H1 (cell line): ENCODE data around the gene SOSTDC1. TPM values are rescaled to one million over a fixed set of nuclear protein-coding genes. Genes with fewer than 3 reads are reported as not detected.

Source experiments
- CTCF ChIA-PET: fragments of 300-600 bp; sonication (Branson Sonifier 250); formaldehyde crosslinking; loops from one replicate; lab custom pipeline; 2021; ENCODE audit not compliant: partially characterized antibody; lab: Charles Lee
- POLR2A ChIA-PET: fragments of 300-600 bp; sonication (Branson Sonifier 250); formaldehyde crosslinking; loops from one replicate; lab custom pipeline; 2021; ENCODE audit warnings: inconsistent platforms; ENCODE audit not compliant: partially characterized antibody; lab: Charles Lee
- DNase-seq, 2 experiments: peaks; one replicate each; pipeline versions ENCODE4 v3.0.0 to v3.0.0-alpha.2; 2010 to 2022; ENCODE audit warnings: low spot score in 2 of 2, low read depth in 1 of 2, mixed read lengths in 1 of 2
- FAIRE-seq: peaks from 2 replicates; lab custom pipeline; 2011; peaks lifted over from hg19 to GRCh38; lab: Jason Lieb, UNC
- H2AFZ ChIP-seq: 2 replicates; pipeline ENCODE4 v1.8.1; 2012; ENCODE audit warnings: low read length, inconsistent platforms
- H2AK5ac ChIP-seq: 2 replicates; pipeline ENCODE4 v1.6.1; 2013; ENCODE audit warnings: low read depth, low read length
- H2BK120ac ChIP-seq: replicated peaks from 2 replicates; pipeline ENCODE3; 2013; ENCODE audit warnings: low read depth, low read length, inconsistent platforms
- H2BK12ac ChIP-seq: 2 replicates; pipeline ENCODE4 v1.6.1; 2013; ENCODE audit warnings: low read depth, low read length
- H2BK15ac ChIP-seq: 2 replicates; pipeline ENCODE4 v1.6.1; 2013; ENCODE audit warnings: low read length
- H2BK20ac ChIP-seq: 2 replicates; pipeline ENCODE4 v1.6.1; 2013; ENCODE audit warnings: low read length
- H2BK5ac ChIP-seq: 2 replicates; pipeline ENCODE4 v1.6.1; 2013; ENCODE audit warnings: low read depth, low read length
- H3K14ac ChIP-seq: 2 replicates; pipeline ENCODE4 v1.6.1; 2013; ENCODE audit warnings: inconsistent platforms; ENCODE audit not compliant: insufficient read length
- H3K18ac ChIP-seq: 2 replicates; pipeline ENCODE4 v1.6.1; 2013; ENCODE audit warnings: low read length; ENCODE audit errors: extremely low read depth
- H3K23ac ChIP-seq: 2 replicates; pipeline ENCODE4 v1.6.1; 2013; ENCODE audit warnings: inconsistent platforms; ENCODE audit not compliant: insufficient read length
- H3K23me2 ChIP-seq: 2 replicates; pipeline ENCODE4 v1.6.1; 2013; ENCODE audit warnings: low read depth, low read length
- H3K27ac ChIP-seq: 2 replicates; pipeline ENCODE4 v1.6.1; 2011; ENCODE audit warnings: low read depth, low read length, inconsistent platforms
- H3K27me3 ChIP-seq, 4 experiments: replicated peaks in 1 of 4; 1 replicate in 1 of 4; 2 replicates in 3 of 4; pipeline versions ENCODE4 v1.6.1 to v1.8.1; 2011 to 2013; ENCODE audit warnings: low read length in 3 of 4, mild to moderate bottlenecking in 3 of 4, inconsistent platforms in 2 of 4, mixed read lengths in 2 of 4, moderate library complexity in 1 of 4; ENCODE audit not compliant: control insufficient read depth in 3 of 4, insufficient read depth in 3 of 4; ENCODE audit errors: extremely low read depth in 1 of 4
- H3K36me3 ChIP-seq, 4 experiments: 2 replicates each; pipeline versions ENCODE4 v1.6.1 to v1.8.1; 2011 to 2013; ENCODE audit warnings: mild to moderate bottlenecking in 4 of 4, low read length in 3 of 4, moderate library complexity in 2 of 4, control low read depth in 1 of 4, inconsistent platforms in 1 of 4; ENCODE audit not compliant: insufficient read depth in 4 of 4, control insufficient read depth in 2 of 4
- H3K4ac ChIP-seq: replicated peaks from 2 replicates; pipeline ENCODE3; 2013; ENCODE audit warnings: low read length, low read depth, mixed read lengths, inconsistent platforms; ENCODE audit not compliant: insufficient read length
- H3K4me1 ChIP-seq, 4 experiments: replicated peaks in 1 of 4; 1 replicate in 1 of 4; 2 replicates in 3 of 4; pipeline versions ENCODE4 v1.6.1 to v1.8.1; 2011 to 2013; ENCODE audit warnings: low read length in 3 of 4, inconsistent platforms in 2 of 4, mixed read lengths in 1 of 4; ENCODE audit not compliant: insufficient read depth in 4 of 4, control insufficient read depth in 3 of 4
- H3K4me2 ChIP-seq, 2 experiments: 2 replicates each; pipeline versions ENCODE4 v1.6.1 to v1.8.1; 2011 to 2013; ENCODE audit warnings: low read depth in 2 of 2, low read length in 2 of 2, control low read depth in 1 of 2, inconsistent platforms in 1 of 2, mild to moderate bottlenecking in 1 of 2; ENCODE audit not compliant: insufficient read depth in 1 of 2
- H3K4me3 ChIP-seq, 4 experiments: fragments of 200-600, 300-600 bp in 1 of 4; sonication (generic), shearing (Covaris generic), sonication (Bioruptor Twin) in 1 of 4; 2 replicates each; pipeline versions ENCODE4 v1.5.1 to v1.8.1; 2011 to 2016; ENCODE audit warnings: low read length in 4 of 4, low read depth in 3 of 4, control low read depth in 2 of 4, inconsistent platforms in 2 of 4, mild to moderate bottlenecking in 2 of 4, mixed read lengths in 1 of 4, moderate library complexity in 1 of 4; ENCODE audit not compliant: insufficient read depth in 2 of 4; ENCODE audit errors: extremely low read depth in 1 of 4
- H3K56ac ChIP-seq: replicated peaks from 2 replicates; pipeline ENCODE3; 2013; ENCODE audit warnings: low read depth, mild to moderate bottlenecking, mixed read lengths, low read length, inconsistent platforms; ENCODE audit not compliant: insufficient read length
- H3K79me1 ChIP-seq: 2 replicates; pipeline ENCODE4 v1.6.1; 2013; ENCODE audit warnings: low read depth, low read length, control low read depth
- H3K79me2 ChIP-seq, 2 experiments: 2 replicates each; pipeline versions ENCODE4 v1.6.1 to v1.8.1; 2012 to 2013; ENCODE audit warnings: low read length in 2 of 2, mild to moderate bottlenecking in 2 of 2, inconsistent platforms in 1 of 2; ENCODE audit not compliant: insufficient read depth in 2 of 2, control insufficient read depth in 1 of 2
- H3K9ac ChIP-seq, 4 experiments: replicated peaks in 1 of 4; 1 replicate in 1 of 4; 2 replicates in 3 of 4; pipeline versions ENCODE4 v1.6.1 to v1.8.1; 2011 to 2013; ENCODE audit warnings: low read depth in 3 of 4, low read length in 3 of 4, control low read depth in 2 of 4, mild to moderate bottlenecking in 2 of 4, moderate library complexity in 2 of 4, inconsistent platforms in 1 of 4; ENCODE audit errors: extremely low read depth in 1 of 4
- H3K9me3 ChIP-seq, 2 experiments: 2 replicates each; pipeline versions ENCODE4 v1.6.1 to v1.8.1; 2012 to 2013; ENCODE audit warnings: mild to moderate bottlenecking in 2 of 2, moderate library complexity in 2 of 2, control low read depth in 1 of 2, inconsistent platforms in 1 of 2, low read depth in 1 of 2, low read length in 1 of 2, mixed read lengths in 1 of 2; ENCODE audit not compliant: insufficient read depth in 2 of 2
- H4K20me1 ChIP-seq, 2 experiments: replicated peaks in 1 of 2; 2 replicates each; pipeline versions ENCODE3 to v1.8.1; 2011 to 2013; ENCODE audit warnings: inconsistent platforms in 2 of 2, low read length in 2 of 2, mild to moderate bottlenecking in 1 of 2; ENCODE audit not compliant: insufficient read depth in 2 of 2, control insufficient read depth in 1 of 2
- H4K5ac ChIP-seq: 2 replicates; pipeline ENCODE4 v1.6.1; 2013; ENCODE audit warnings: low read length, low read depth, mixed read lengths, inconsistent platforms; ENCODE audit not compliant: insufficient read length
- H4K8ac ChIP-seq: 2 replicates; pipeline ENCODE4 v1.8.0; 2013; ENCODE audit warnings: mild to moderate bottlenecking, moderate library complexity, low read length, inconsistent platforms; ENCODE audit not compliant: insufficient read depth; ENCODE audit errors: extremely low read depth
- H4K91ac ChIP-seq: replicated peaks from 2 replicates; pipeline ENCODE3; 2013; ENCODE audit warnings: low read length, mixed read lengths, inconsistent platforms; ENCODE audit not compliant: insufficient read length
- BACH1 ChIP-seq: IDR thresholded peaks from 2 replicates; pipeline ENCODE4 v1.6.1; 2012; ENCODE audit warnings: low read length, improper control_type of control experiment
- CTCF ChIP-seq, 3 experiments: IDR thresholded peaks; 1 replicate in 2 of 3; 2 replicates in 1 of 3; pipeline versions ENCODE4 v1.5.1 to v1.6.1; 2011; ENCODE audit warnings: low read length in 3 of 3, mild to moderate bottlenecking in 3 of 3, inconsistent platforms in 2 of 3, low read depth in 1 of 3, moderate library complexity in 1 of 3; ENCODE audit not compliant: insufficient read depth in 1 of 3; ENCODE audit errors: control extremely low read depth in 1 of 3
- NRF1 ChIP-seq: IDR thresholded peaks from 2 replicates; pipeline ENCODE4 v1.6.1; 2011; ENCODE audit warnings: mild to moderate bottlenecking, low read depth, low read length, improper control_type of control experiment
- USF2 ChIP-seq: IDR thresholded peaks from 2 replicates; pipeline ENCODE4 v1.6.1; 2011; ENCODE audit warnings: low read length, improper control_type of control experiment
- ZNF274 ChIP-seq: IDR thresholded peaks from 2 replicates; pipeline ENCODE4 v1.7.0; 2012; ENCODE audit warnings: low read length, borderline replicate concordance; ENCODE audit errors: extremely low read depth
- WGBS, 2 experiments: shearing (Covaris generic) in 1 of 2; methylation state at CpG; one replicate each; pipeline versions ENCODE4 v1.1.6 to v1.1.7; 2013 to 2015; ENCODE audit warnings: low lambda C conversion rate in 2 of 2, mixed read lengths in 2 of 2, inconsistent platforms in 1 of 2, low coverage in 1 of 2, missing lambda C conversion rate in 1 of 2; ENCODE audit not compliant: insufficient replicate concordance in 2 of 2, insufficient coverage in 1 of 2, insufficient read length in 1 of 2; ENCODE audit errors: extremely low coverage in 1 of 2, missing lambda C conversion rate in 1 of 2; 5-methylcytosine and 5-hydroxymethylcytosine counted together
- polyA plus RNA-seq, 7 experiments: library from polyadenylated mRNA; depleted of rRNA in 3 of 7; stranded (reverse) in 5 of 7; unstranded in 2 of 7; fragments of >200 nt in 5 of 7; fragments of 200-250 nt in 2 of 7; gene quantifications; 1 replicate in 5 of 7; 2 replicates in 1 of 7; 4 replicates in 1 of 7; pipeline versions ENCODE4 v1.2.1 to v1.2.3, GENCODE V29; 2011 to 2013; ENCODE audit warnings: missing spikeins in 2 of 7, mixed read lengths in 2 of 7
- total RNA-seq: library from RNA; stranded (reverse); fragmentation: NEBNext Ultra II Directional; extraction: Animal tissue kit (Norgen Biotek cat#: 25700); gene quantifications from 2 replicates; pipeline ENCODE4 v1.2.1, GENCODE V29; 2021
- TF ChIP-seq, protein P1 (sequence below): IDR thresholded peaks from 2 replicates; pipeline ENCODE4 v1.6.1; 2012; ENCODE audit warnings: low read length, inconsistent platforms

SOSTDC1 gene
- total and polyA plus RNA-seq, 2 of the 8 experiments (the other 6 are each of a cell fraction or from before 2014, with no cell fraction given): 0.35 to 0.79 TPM

GRCh38 chr7:16412274-16413254 is 53.0 kb downstream of the SOSTDC1 start:
- CTCF ChIA-PET: interaction anchor here (1.2 kb wide), 1 partner anchor 20 kb away, joined by 3 read pairs; no protein-coding TSS in a partner anchor
- POLR2A ChIA-PET: no interaction called here
- H2BK5ac ChIP-seq: no peak overlapping the region
- H2AFZ ChIP-seq: no peak overlapping the region
- H3K4me3 ChIP-seq: no peak overlapping the region
- H3K23me2 ChIP-seq: no peaks in the 10 kb centered on the region
- DNase-seq (no peak), FAIRE-seq (no peak)
- no peak overlapping the region for H3K23ac ChIP-seq
- no peak overlapping the region for H2BK20ac ChIP-seq
- no peak overlapping the region for H2BK12ac ChIP-seq
- no peak overlapping the region for H4K5ac ChIP-seq
- no peak overlapping the region for H4K8ac ChIP-seq
- no peaks in the 10 kb centered on the region for H4K20me1 ChIP-seq
- no peaks in the 10 kb centered on the region for H3K27me3 ChIP-seq
- no peaks in the 10 kb centered on the region for H3K79me1 ChIP-seq
- no peak overlapping the region for H2BK120ac ChIP-seq
- H2AK5ac ChIP-seq: no peak overlapping the region
- no peaks in the 10 kb centered on the region for H3K36me3 ChIP-seq
- no peaks in the 10 kb centered on the region for H3K79me2 ChIP-seq
- no peak overlapping the region for H3K9ac ChIP-seq
- H3K4me2 ChIP-seq: no peak overlapping the region
- WGBS, 2 experiments: 92% methylated on average over 8 of the region's 8 CpGs; no CpG with 5 or more reads in 1 of the 2 experiments
- no peak overlapping the region for H3K18ac ChIP-seq
- no peak overlapping the region for H3K14ac ChIP-seq
- no peak overlapping the region for H3K4ac ChIP-seq
- no peak overlapping the region for H3K27ac ChIP-seq
- no peaks in the 10 kb centered on the region for H3K9me3 ChIP-seq
- H2BK15ac ChIP-seq: no peak overlapping the region
- no peak overlapping the region for H4K91ac ChIP-seq
- H3K56ac ChIP-seq: no peak overlapping the region
- H3K4me1 ChIP-seq: no peaks in the 10 kb centered on the region
- no peak for TF ChIP-seq ZNF274
- TF ChIP-seq NRF1: no peak
- TF ChIP-seq BACH1: no peak
- TF ChIP-seq CTCF (IDR thresholded peaks at IDR 0.05; ENCODE audit: control extremely low read depth in 1 of 3, insufficient read depth in 1 of 3, low read depth in 1 of 3, low read length in 3 of 3): no peak
- no peak for TF ChIP-seq USF2
- TF ChIP-seq, protein P1, sequence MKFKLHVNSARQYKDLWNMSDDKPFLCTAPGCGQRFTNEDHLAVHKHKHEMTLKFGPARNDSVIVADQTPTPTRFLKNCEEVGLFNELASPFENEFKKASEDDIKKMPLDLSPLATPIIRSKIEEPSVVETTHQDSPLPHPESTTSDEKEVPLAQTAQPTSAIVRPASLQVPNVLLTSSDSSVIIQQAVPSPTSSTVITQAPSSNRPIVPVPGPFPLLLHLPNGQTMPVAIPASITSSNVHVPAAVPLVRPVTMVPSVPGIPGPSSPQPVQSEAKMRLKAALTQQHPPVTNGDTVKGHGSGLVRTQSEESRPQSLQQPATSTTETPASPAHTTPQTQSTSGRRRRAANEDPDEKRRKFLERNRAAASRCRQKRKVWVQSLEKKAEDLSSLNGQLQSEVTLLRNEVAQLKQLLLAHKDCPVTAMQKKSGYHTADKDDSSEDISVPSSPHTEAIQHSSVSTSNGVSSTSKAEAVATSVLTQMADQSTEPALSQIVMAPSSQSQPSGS: no peak
